ENCODE data around the gene SSBP4.

- TF ChIP-seq POLR2AphosphoS5 (IDR thresholded peaks at IDR 0.05) (no peak), CTCF (IDR thresholded peaks at IDR 0.05) (no peak), EP300 (IDR thresholded peaks at IDR 0.05) (no peak), POLR2A (IDR thresholded peaks at IDR 0.05) (no peak)
Measured at GRCh38 chr19:18424890-18425514, 5.8 kb downstream of the SSBP4 start.
